Hepatocyte (in vitro differentiated cells): ENCODE data around the gene HSPB6. TPM values are rescaled to one million over a fixed set of nuclear protein-coding genes. Genes with fewer than 3 reads are reported as not detected.

Experiments
- DNase-seq: peaks from one replicate; pipeline ENCODE4 v3.0.0-alpha.2; 2016; ENCODE audit warnings: low spot score
- H2AFZ ChIP-seq: fragments of 200-600 bp; sonication (generic); 2 replicates; pipeline ENCODE4 v1.6.0; 2016; ENCODE audit warnings: antibody characterized with exemption, mild to moderate bottlenecking
- H3K27ac ChIP-seq: fragments of 200-600 bp; sonication (generic); 2 replicates; pipeline ENCODE4 v1.5.1; 2016; ENCODE audit warnings: mild to moderate bottlenecking
- H3K27me3 ChIP-seq: fragments of 200-600 bp; sonication (generic); 2 replicates; pipeline ENCODE4 v1.6.1; 2016
- H3K36me3 ChIP-seq: fragments of 200-600 bp; sonication (generic); replicated peaks from 2 replicates; pipeline ENCODE4 v1.5.1; 2016; ENCODE audit warnings: low read depth; ENCODE audit not compliant: insufficient read depth
- H3K4me1 ChIP-seq: fragments of 200-600 bp; sonication (generic); 2 replicates; pipeline ENCODE4 v1.5.1; 2016; ENCODE audit warnings: mild to moderate bottlenecking, moderate library complexity; ENCODE audit not compliant: insufficient read depth
- H3K4me2 ChIP-seq: fragments of 200-600 bp; sonication (generic); 2 replicates; pipeline ENCODE4 v1.6.0; 2016
- H3K4me3 ChIP-seq: fragments of 200-600 bp; sonication (generic); 2 replicates; pipeline ENCODE4 v1.5.1; 2016; ENCODE audit warnings: mild to moderate bottlenecking
- H3K79me2 ChIP-seq: fragments of 200-600 bp; sonication (generic); 2 replicates; pipeline ENCODE4 v1.6.0; 2017; ENCODE audit warnings: mild to moderate bottlenecking
- H3K9me2 ChIP-seq: fragments of 200-600 bp; sonication (generic); replicated peaks from 2 replicates; pipeline ENCODE4 v1.6.0; 2017; ENCODE audit warnings: mild to moderate bottlenecking; ENCODE audit not compliant: insufficient read depth
- H3K9me3 ChIP-seq: fragments of 200-600 bp; sonication (generic); 2 replicates; pipeline ENCODE4 v1.5.1; 2016; ENCODE audit warnings: low read depth, mild to moderate bottlenecking
- H4K20me1 ChIP-seq: fragments of 200-600 bp; sonication (generic); 2 replicates; pipeline ENCODE4 v1.6.0; 2016; ENCODE audit warnings: mild to moderate bottlenecking; ENCODE audit not compliant: insufficient read depth, poor library complexity, severe bottlenecking
- CTCF ChIP-seq: fragments of 200-600 bp; sonication (generic); IDR thresholded peaks from 2 replicates; pipeline ENCODE4 v1.5.1; 2016; ENCODE audit warnings: antibody characterized with exemption, mild to moderate bottlenecking; ENCODE audit not compliant: poor library complexity
- EZH2 ChIP-seq: fragments of 200-600 bp; sonication (generic); IDR thresholded peaks from 2 replicates; pipeline ENCODE4 v1.6.1; 2016; ENCODE audit warnings: antibody characterized with exemption, mild to moderate bottlenecking, borderline replicate concordance
- EZH2phosphoT487 ChIP-seq: fragments of 200-600 bp; sonication (generic); IDR thresholded peaks from one replicate; pipeline ENCODE4 v1.6.1; 2018; ENCODE audit warnings: antibody characterized with exemption, mild to moderate bottlenecking, low read depth, moderate library complexity; ENCODE audit not compliant: unreplicated experiment, severe bottlenecking
- WGBS: methylation state at CpG from one replicate; pipeline ENCODE4 v1.1.6; 2016; ENCODE audit warnings: low lambda C conversion rate; ENCODE audit errors: missing lambda C conversion rate; 5-methylcytosine and 5-hydroxymethylcytosine counted together
- polyA plus RNA-seq: library from polyadenylated mRNA; unstranded; fragments of >200 nt; fragmentation: Nextera tagmentation; extraction: Ambion mirVana; gene quantifications from 2 replicates; pipeline ENCODE4 v1.2.1, GENCODE V29; 2016
- total RNA-seq: library from RNA; depleted of rRNA; stranded (reverse); fragments of >200 nt; gene quantifications from 2 replicates; pipeline ENCODE4 v1.2.3, GENCODE V29; 2014

Gene HSPB6
- total and polyA plus RNA-seq, 2 experiments from 2014 or later = 7.1 to 235 TPM

- WGBS = 90% methylated on average over 11 of the region's 11 CpGs
- Histone ChIP-seq H2AFZ (no peak overlapping the region), H3K36me3 (no peaks in the 10 kb centered on the region), H4K20me1 (no peaks in the 10 kb centered on the region), H3K79me2 (no peaks in the 10 kb centered on the region), H3K4me3 (no peak overlapping the region), H3K4me2 (no peak overlapping the region), H3K9me2 (no peaks in the 10 kb centered on the region), H3K27ac (no peak overlapping the region), H3K27me3 (no peaks in the 10 kb centered on the region), H3K4me1 (no peaks in the 10 kb centered on the region), H3K9me3 (no peaks in the 10 kb centered on the region)
- DNase-seq = peak; percentile 2
- TF ChIP-seq EZH2phosphoT487 (no peak), EZH2 (no peak), CTCF (no peak)
Measured at GRCh38 chr19:35789195-35789977, 32.6 kb upstream of the HSPB6 start.

- Histone ChIP-seq H3K36me3 (no peaks in the 10 kb centered on the region), H3K9me2 (no peaks in the 10 kb centered on the region), H2AFZ (no peak overlapping the region), H3K4me2 (no peak overlapping the region), H4K20me1 (no peaks in the 10 kb centered on the region), H3K27ac (no peak overlapping the region), H3K79me2 (no peaks in the 10 kb centered on the region), H3K9me3 (no peaks in the 10 kb centered on the region), H3K27me3 (no peaks in the 10 kb centered on the region), H3K4me1 (no peaks in the 10 kb centered on the region), H3K4me3 (no peak overlapping the region)
- 87% methylated on average over 7 of the region's 12 CpGs for WGBS
- DNase-seq = peak; percentile 4
- TF ChIP-seq CTCF = no peak
- TF ChIP-seq EZH2 = no peak
- TF ChIP-seq EZH2phosphoT487 = no peak
Measured at GRCh38 chr19:35788205-35788960, 31.6 kb upstream of the HSPB6 start.

- H2AFZ ChIP-seq = no peak overlapping the region
- peak; percentile 4 for DNase-seq
- 96% methylated on average over 9 of the region's 15 CpGs for WGBS
Measured at GRCh38 chr19:35787227-35787799, 30.5 kb upstream of the HSPB6 start.

More at GRCh38 chr19:35787227-35787799, 30.5 kb upstream of the HSPB6 start:
- Histone ChIP-seq H3K9me3 (no peaks in the 10 kb centered on the region), H3K79me2 (no peaks in the 10 kb centered on the region), H3K9me2 (no peaks in the 10 kb centered on the region), H3K27me3 (no peaks in the 10 kb centered on the region), H3K27ac (no peak overlapping the region), H3K4me2 (no peak overlapping the region), H3K4me3 (no peak overlapping the region), H3K4me1 (no peaks in the 10 kb centered on the region), H4K20me1 (no peaks in the 10 kb centered on the region), H3K36me3 (no peaks in the 10 kb centered on the region)
- TF ChIP-seq CTCF (no peak), EZH2 (no peak), EZH2phosphoT487 (no peak)
